ENCODE measurements around the gene ZNF618.
"Not testable (repeated sequence)": the region's sequence is repeated elsewhere in the genome, so short reads cannot be mapped to it uniquely, and the experiment has no call there.

Gene ZNF618

DNA sequence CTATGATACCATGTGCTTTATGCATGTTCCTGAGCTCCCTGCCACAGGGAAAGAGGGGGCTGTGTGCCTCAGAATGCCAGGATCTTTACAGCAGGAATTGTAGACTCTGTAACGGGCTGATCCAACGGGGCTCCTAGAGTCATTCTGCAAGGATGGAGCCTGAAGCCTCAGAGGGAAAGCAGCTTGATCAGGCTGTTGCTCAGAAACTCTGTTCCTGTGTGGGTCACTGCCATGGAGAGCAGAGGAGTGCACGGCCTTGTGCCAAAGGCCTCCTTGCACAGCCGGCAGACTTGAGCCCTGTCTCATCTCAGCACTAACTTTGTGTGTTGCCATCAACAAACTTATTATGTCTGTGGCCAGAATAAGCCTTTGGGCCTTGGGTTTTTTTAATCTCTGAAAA is 150.2 kb downstream of the ZNF618 start:
- DNase-seq = no peak

DNA sequence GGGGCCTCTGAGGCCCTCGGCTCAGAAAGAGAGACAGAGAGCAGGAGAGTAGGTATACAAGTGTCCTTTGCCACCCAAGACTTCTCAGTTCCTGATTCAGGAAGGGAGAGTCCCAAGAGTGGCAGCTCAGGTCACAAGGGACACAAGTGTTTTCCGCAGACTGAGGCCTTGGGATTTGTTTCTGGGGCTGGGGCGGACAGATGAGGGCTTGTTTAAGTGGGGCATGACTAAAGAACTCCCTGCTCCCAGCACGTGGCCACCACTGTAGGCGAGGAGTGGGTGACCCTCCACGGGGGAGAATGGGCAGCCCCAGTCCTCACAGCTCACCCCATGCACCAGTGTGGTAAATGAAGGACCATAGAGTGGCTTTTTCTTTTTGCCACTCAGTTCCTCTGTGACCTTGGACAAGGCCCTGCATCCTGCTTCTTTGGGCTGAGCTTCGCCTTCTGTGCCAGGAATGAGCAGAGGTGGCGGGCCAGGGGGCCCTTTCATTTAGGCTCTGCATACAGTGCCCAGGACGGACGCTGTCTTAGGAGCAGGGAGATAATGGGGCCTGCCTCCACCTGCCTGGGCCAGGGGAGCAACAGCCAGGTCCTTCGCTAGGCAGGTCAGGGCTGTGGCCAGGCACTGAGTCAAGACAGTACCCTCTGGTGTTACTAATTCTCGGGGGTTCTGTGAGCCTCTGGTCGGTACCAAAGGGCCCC is 151.2 kb downstream of the ZNF618 start:
- no peak for DNase-seq

DNA sequence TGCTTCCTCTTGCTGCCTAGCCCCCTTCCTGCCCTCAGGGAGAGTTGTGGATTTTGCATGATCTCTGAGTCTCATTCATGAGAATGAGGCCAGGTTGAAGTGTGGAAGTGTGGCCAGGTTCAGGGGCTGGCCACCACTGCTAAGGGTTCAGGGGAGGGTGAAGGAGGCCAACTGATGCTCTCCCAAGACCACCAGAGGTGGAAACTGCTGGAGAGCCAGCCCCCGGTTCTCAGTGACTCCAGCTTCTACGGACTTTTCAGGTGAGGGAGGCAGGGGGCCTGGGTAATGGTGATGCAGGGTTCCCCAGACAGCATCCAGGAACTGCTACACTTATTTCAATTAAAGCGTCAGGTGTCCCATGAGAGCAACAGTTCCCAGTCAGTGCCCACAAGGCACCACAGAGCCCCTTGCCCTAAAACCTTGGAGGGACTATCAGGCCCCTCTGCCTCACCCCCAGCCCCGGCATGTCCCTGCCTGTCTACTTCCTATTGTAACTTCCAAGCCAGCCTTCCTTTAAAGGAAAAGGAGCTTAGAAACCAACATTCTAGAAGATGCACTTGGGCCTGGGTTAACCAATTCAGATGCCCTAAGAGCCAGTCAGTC is 151.9 kb downstream of the ZNF618 start:
- no peak for DNase-seq

DNA sequence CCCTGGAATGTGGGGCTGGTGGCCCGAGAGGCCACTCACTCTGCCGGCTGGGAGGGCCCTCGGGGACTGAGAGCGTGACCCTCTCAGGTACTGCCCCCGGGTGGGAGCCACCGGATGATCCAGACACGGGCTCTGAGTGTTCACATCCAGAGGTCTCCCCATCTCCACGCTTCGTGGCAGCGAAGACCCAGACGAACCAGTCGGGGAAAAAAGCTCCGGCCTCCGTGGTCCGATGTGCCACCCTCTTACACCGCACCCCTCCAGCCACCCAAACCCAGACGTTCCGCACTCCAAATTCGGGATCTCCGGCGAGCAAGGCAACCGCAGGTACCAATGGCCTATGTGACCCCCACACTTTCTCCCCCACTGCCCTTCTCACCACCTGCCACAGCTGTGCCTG is 152.5 kb downstream of the ZNF618 start:
- DNase-seq = no peak

DNA sequence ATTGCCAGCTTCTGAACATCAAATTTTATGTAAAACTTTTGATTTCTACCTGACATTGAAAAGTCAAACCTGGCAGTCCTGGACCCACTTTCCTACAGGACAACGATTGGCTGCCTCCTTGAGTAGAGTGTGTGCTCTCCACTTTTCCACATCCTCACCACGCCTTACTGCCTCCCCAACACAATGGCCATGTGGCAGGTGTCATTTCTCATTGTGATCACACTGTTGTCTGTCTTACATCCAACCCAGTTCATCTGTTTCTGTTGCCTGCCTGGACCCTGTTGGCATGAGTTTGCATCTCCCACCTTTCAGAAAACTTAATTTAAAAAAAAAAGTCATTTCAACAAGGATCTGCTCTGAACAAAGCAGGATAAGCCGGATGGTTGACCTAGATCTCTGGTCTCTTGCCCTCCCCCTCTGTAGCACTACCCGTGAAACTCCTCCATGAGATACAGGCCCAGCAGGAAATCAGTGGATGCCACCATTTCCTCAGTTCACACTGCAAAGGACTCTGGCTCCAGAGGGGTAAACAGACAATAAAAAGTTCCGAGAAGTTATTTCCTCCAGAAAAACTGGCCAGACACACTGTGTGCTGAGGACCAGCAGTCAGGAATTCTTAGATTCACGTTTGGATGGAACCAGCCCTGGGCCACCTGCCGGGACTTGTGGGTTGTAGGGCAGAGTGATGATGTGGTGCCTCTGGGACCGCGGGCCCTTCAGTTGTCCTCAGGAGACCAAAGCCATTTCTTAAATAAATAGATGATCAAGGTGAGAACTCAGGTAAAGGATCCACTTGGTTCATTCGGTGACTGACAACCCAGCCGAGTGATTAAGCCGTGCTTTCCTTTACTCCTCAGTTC is 153.4 kb downstream of the ZNF618 start:
- no peak for DNase-seq

DNA sequence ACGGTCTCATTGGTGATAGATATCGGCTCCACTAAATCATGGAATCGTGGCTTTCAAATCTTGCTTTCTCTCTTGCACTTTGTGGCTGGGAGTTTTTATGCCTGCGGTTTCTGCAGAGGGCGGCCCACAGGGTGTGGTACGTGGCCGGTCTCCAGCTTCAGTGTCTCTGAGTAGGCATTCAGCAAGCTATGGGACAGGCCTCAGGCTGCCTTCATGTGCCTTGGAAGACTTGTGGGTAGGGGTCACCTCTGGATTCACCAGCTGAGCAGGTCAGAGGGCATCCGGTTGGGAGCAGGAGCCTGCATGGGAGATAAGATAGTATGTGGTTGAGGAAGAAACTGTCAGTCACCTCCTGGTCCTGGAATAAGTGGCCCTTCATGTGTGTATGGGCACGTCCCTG is 154.3 kb downstream of the ZNF618 start:
- DNase-seq = no peak

DNA sequence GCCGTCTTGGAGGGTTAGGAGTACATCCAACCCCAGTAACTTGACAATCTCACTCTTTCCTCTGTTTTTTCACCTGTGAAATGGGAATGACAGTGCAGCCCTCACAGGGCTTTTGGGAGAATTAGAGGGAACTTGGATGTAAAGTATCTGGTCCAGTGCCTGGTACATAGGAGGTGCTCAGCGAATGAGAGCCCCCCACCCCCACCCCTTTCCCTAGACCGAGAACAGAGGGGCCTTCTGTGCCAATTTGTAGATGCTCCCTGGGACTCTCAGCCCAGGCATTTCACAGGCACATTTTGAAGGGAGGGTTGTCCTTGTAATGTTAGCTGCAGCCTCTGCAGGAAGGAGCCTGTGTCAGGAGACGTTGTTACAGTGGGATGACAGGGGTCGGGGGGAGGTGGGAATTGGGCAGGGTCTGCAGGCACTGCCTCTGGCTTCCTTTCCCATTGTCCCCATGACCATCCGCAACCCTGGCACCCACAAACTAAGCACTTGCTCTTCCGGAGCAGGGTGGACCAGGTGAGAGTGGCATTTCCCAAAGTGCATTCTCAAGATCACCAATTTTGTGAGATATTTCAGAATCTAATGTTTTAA is 155.0 kb downstream of the ZNF618 start:
- DNase-seq = no peak

DNA sequence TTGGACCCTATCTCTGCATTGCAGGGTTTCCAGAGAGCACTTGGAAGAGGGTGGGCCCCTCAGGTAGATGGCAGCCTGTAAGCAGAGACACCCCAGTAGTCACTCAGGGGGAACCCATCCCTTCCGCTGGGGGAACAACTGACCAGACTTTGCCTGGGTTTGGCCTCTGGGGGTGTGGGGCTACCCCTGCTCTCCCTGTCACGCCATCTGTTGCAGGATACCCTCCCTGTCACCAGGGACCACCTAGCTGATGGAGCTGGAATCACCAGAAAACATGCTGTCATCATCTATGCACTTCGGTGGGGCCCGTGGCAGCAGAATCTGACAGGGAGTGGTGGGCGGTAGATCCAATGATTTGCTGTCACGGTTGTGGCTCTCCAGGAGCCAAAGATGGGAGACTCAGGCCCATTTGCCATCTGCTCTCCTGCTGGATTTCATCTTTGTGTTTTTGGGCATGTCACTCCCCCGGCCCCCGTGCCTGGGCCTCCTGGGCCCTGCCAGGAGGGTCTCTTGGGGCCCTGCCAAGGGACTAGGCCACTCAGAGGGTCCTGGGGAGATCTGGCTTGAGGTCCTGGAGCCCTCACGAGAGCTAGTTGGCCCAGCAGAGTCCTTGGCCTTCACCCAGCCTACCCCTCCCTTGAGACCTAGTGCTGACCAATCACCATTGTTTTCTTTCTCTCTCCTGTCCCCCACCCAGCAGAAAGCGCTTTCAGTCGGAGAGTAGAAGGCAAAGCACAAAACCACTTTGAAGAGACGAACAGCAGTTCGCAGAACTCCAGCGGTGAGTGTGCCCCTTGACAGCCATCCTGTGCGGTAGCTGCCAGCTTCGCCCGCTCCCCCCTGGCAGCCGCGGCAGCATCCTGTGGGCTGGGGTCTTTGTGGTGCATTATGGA is 156.1 kb downstream of the ZNF618 start:
- DNase-seq = no peak

DNA sequence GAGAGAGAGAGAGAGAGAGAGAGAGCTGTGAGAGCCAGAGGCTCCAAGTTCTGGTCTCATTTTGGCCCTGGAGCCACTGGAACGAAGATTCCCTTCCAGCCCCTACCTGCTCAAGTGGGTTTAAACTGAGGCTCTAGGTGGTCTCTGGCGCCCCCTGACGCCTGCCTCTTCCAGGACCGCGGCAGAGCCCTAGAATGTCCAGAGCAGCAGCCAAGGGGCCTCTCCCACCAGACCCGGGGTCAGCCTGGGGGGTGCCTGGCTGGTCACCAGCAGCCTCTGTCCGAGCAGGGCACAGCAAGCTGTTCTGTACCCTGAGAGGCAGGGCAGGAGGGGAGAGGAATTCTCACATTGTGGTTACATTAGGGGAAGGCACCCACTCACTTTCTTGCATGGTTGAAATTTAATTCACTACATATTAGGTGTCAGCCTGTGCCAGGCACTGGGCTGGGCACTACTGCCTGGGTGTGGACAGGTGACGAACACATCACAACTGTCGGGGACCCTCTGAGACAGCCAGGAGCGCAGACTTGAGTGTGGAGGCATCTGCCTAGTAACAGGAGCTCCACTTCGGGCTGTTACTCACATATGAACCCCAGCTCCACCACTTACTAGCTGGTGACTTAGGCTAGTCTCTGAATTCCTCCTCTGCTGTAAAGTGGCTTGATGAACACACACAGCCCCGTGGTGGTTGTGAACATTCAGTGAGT is 157.4 kb downstream of the ZNF618 start:
- no peak for DNase-seq

DNA sequence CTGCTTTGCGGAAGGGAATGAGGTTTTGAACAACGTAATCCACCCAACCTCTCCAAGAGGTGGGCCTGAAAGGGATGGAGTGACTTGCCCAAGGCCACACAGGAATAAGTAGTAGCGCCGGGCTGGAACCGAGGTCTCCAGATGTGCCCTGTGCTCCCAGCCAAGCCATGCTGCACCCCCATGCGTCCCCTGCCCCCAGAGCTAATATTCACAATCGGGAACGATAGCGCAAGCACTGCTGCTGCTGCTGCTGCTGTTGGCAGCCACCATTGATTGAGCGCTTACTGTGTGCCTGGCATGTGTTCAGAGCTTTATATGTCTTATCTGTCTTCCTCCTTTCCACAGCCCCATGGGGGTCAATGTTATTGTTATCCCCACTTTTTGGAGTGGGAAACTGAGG is 158.1 kb downstream of the ZNF618 start:
- no peak for DNase-seq

DNA sequence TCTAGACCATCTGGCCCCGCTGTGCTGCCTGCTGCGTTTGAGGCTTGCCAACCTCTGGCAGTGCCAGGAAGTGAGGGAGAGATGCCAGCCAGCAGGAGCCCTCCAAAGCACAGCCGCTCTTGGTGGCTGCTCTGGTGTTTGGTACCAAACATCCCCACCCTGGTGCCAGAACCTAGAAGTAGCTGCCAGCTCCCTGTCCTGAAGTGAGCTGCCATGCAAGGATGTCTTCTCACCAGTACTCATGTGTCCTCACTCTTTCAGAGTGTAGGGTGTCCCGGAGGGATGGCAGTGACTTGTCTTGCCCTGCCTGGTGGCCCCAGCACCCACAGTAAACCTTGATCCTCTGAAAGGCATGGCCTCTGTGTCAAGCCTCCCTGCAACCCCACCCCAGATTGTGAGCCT is 158.6 kb downstream of the ZNF618 start:
- DNase-seq = no peak

DNA sequence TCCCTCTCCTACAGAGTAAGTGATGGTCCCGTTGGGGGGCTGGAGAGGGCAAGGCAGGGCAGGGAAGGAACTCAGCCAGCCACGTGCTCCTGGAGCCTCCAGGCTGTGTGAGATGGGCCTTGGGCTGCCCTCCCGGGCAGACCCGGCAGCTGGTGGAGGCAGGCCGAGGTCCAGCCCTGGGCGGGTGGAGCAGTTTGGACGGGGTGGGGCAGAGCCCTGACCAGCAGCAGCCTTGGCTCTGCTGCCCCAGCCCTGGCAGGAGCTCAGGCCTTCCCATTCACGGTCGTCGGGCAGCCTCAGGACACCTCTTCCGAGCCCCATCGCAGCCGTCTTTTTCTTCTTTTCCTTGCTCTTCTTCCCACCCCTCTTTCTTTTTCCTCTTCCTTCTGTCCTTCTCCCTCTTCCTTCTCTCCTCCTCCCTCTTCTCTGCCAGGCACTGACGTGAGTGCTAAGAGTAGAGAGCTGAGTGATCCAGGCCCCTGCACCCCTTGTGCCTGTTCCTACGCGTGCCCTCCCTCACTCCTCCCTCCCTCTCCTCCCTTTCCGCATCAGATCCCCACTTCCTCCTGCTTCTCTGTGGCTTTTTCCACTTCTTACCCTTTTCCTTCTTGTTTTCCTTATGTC is 159.2 kb downstream of the ZNF618 start:
- no peak for DNase-seq

DNA sequence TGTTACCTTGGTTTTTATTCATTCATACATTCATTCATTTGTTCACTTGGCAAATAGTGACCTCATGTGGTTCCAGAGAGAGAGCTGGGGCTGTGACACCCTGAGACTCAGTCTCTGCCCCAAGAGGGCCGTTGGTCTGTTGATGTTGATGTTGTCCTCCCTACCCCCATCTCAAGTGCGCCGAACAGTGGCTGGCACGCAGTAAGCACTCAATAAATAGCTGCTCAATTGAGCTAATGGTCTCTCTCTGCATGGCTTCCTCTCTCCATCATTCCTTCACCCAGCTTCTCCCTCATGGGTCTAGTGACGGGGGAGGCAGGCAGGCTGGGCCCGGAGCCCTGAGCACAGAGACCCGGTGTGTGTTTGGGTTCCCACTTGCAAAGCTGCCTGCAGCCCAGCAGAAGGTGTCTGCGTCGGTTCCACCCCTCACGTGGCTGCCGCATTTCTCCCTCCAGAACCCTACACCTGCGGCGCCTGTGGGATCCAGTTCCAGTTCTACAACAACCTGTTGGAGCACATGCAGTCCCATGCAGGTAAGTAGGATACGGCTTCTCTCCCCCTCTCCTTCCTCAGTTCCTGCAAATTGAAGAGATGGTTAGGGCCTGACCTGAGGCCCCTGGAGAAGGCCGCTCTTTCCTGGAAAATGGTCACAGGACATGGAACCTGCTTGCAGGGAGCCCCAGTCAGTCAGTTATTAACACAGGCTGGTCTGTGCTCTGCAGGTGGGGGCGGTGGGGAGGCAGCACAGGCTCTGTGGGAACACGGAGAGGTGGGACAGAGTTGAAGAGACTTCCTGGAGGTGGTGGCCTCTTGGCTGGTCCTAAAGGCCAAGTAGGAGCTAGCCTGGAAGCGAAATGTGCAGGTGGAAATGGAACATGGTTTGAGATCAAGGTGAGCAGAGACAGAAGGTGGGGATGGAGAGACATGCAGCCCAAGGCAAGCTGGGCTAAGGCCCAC is 160.0 kb downstream of the ZNF618 start:
- no peak for DNase-seq

DNA sequence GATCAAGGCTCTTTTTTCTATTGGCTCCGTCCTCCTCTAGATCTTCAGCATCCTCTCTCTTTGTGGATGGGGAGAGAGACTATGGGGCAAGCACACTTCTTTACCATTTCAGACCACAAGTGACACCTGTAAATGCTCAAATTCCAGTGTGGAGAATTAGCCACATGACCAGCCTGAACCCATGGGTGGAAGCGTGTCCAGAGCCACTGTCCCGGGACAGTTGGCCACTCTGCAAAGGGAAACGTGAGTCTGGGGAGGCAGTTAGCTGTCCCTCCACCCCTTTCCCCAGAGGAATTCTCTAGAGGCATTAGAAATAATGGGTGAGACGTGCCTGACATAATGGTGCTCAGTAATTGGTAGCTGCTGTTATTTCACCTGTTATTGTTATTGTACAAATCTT is 161.1 kb downstream of the ZNF618 start:
- no peak for DNase-seq

DNA sequence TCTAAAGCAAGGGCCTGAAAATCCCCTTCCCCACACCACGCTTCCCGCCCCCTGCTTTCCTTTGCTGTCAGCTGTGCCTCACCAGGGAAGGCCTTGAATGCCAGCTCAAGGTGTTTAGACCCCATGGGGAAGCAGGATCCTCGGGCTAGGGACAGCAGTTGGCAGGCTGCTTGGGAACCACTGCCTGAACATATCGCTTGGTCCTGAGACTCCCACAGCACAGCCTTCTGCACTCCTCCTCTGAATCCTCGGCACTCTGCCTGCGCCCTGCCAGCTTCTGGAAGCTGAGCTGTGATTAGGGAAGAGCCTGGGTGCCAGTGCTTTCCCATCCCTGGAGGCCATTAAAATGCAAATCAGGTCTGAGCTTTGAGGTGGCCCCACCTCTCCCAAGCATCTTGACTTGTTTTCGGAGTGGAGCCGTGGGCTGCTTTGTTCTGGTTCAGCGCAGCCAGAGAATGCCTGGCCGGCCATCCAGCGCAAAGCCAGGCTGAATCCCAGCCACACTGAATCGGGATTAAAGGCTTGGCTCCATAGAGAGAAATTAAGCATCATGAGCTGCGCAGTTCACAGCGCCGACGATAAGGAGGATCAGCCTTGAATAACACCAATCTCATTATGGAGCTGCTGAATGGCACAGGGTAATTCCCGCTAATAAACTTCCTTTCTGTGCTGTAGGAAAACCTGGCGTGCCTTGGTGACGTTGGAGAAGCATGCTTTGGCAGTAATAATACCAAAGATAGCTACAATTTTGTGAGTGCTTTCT is 162.0 kb downstream of the ZNF618 start:
- DNase-seq = no peak

DNA sequence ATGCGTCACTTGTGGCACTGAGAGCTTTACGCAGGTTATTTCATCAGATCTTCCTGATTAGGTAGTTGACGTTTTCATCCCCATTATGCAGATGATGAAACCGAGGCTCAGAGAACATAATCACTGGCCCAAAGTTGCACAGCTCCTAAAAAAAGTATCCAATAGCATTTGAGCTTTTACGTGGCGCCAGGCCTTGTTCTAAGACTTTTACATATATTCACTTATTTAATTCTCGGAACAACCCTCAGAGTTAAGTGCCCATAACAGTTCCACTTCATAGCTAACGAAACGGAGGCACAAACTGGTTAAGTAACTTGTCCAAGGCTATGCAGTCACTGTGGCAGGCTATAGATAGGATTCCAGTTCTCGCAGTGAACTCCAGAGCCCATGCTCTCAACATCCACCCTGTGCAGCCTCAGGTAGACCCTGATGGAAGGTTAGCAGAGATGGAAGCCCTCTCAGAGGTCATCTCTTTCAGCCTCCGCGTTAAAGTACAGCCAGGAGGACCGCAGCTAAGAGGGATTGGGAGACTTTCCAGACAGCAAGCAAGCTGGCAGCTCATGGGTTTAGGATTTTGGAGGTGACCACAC is 162.7 kb downstream of the ZNF618 start:
- no peak for DNase-seq

DNA sequence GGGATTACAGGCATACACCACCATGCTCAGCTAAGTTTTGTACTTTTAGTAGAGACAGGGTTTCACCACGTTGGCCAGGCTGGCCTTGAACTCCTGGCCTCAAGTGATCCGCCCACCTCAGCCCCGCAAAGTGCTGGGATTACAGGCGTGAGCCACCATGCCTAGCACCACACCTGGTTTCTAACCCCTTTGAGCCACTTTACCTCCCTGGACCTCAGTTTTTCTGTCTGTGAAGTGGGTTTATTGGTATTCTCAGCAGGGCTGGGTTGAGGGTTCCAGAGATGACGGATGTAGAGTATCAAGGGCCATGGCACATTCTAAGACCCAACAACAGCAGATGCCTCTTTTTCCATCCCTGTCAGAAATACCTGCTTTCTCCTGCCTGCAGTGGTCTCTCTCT is 163.4 kb downstream of the ZNF618 start:
- DNase-seq = no peak

DNA sequence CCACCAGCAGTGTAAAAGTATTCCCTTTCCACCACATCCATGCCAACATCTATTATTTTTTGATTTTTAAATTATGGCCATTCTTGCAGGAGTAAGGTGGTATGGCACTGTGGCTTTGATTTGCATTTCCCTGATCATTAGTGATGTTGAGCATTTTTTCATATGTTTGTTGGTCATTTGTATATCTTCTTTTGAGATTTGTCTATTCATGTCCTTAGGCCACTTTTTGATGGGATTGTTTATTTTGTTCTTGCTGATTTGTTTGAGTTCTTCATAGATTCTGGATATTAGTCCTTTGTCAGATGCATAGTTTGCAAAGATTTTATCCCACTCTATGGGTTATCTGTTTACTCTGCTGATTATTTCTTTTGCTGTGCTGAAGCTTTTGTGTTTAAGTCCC is 167.6 kb downstream of the ZNF618 start:
- DNase-seq = not testable (repeated sequence)

DNA sequence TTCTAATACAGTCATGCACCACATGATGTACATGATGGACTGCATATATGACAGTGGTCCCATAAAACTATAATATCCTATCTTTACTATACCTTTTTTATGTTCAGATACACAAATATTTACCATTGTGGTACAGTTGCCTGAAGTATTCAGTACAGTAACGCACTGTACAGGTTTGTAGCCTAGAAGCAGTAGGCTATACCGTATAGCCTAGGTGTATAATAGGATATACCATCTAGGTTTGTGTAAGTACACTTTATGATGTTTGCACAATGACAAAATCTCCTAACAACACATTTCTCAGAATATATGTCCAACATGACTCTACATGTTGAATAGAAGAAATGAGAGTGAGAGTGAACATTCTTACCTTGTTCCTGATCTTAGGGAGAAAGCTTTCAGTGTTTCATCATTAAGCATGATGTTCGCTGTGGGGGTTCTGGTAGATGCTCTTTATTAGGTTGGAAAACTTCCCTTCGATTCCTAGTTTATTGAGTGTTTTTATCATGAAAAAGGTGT is 170.2 kb downstream of the ZNF618 start:
- DNase-seq = no peak
